Stimulated activated CD4-positive, alpha-beta T cell treated with anti-CD3 and anti-CD28 coated beads, Interleukin-15, amount 100 ng/mL, for 48 hours (primary cell): Measurements from ENCODE around the gene SH3BP1.
"Not testable (repeated sequence)": the region's sequence is repeated elsewhere in the genome, so short reads cannot be mapped to it uniquely, and the experiment has no call there.

Source experiments
- DNase-seq, 2 donors: peaks; one replicate each; pipeline ENCODE4 v3.0.0-alpha.2; 2020; ENCODE audit warnings: low read depth in 2 of 2

The SH3BP1 gene, protein sequence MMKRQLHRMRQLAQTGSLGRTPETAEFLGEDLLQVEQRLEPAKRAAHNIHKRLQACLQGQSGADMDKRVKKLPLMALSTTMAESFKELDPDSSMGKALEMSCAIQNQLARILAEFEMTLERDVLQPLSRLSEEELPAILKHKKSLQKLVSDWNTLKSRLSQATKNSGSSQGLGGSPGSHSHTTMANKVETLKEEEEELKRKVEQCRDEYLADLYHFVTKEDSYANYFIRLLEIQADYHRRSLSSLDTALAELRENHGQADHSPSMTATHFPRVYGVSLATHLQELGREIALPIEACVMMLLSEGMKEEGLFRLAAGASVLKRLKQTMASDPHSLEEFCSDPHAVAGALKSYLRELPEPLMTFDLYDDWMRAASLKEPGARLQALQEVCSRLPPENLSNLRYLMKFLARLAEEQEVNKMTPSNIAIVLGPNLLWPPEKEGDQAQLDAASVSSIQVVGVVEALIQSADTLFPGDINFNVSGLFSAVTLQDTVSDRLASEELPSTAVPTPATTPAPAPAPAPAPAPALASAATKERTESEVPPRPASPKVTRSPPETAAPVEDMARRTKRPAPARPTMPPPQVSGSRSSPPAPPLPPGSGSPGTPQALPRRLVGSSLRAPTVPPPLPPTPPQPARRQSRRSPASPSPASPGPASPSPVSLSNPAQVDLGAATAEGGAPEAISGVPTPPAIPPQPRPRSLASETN

DNA sequence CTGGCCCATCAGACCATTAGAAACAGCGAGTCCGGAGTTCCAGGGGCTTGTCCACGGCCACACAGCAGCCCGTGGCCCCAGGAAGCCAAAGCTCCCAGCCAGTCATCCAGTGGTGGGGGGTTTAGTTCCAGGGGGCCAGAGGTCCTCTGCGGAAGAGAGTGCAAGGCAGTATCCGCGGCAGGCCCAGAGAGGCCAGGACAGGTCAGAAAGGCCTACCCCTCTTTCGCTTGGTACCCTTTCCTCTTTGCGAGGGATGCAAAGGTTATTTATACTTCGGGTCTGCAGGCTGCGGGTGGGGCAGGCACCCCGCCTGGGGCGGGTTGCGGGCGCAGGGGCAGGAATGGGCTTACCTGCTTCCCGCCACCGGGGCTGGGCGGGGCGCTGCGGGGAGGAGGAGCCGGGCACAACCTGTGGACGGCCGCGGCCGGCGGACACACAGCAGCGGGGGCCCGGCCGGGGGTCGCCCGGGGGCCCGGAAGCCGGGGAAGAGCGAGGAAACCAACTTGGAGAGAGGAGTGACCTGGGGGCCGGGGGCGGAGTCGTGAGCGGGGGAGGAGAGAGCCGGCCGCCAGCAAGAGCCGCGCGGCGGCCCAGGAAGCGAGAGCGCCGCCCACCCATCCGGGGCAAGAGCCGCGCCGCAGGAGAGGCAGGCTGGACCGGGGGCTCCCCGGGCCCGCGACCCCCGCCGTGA is at the start of gene SH3BP1:
SH3BP1 (plus strand) TSS at position 600 of the 691 bp plus-strand sequence. CDS start 119 bp downstream, outside the sequence.
- peak in 1 of 2 donors; percentile 40 for DNase-seq

DNA sequence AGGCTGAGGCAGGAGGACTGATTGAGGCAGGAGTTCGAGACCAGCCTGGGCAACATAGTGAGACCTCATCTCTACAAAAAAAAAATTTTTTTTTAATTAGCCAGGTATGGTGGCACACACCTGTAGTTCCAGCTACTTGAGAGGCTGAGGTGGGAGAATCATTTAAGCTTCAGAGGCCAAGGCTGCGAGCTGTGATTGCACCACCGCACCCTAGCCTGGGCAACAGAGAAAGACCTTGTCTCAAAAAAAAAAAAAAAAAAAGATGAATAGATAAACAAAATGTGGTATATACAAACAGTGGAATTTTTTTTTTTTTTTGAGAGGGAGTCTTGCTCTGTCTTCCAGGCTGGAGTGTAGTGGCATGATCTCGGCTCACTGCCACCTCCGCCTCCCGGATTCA is 48.4 kb upstream of the SH3BP1 start:
- DNase-seq: not testable (repeated sequence)

DNA sequence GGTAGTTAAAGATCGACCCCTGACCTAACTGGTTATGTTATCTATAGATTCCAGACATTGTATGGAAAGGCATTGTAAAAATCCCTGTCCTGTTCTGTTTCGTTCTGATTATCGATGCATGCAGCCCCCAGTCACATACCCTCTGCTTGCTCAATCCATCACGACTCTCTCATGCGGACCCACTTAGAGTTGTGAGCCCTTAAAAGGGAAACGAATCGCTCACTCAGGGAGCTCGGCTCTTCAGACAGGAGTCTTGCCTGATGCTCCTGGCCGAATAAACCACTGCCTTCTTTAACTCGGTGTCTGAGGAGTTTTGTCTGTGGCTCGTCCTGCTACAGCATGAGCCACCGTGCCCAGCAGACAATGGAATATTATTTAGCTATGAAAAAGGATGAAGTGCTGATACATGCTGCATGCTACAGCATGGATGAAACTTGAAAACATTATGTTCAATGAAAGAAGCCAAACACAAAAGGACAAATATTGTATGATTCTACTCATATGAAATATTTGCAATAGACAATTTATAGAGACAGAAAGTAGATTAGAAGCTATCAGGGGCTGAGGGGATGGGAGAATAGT is 47.6 kb upstream of the SH3BP1 start:
- DNase-seq: no peak

DNA sequence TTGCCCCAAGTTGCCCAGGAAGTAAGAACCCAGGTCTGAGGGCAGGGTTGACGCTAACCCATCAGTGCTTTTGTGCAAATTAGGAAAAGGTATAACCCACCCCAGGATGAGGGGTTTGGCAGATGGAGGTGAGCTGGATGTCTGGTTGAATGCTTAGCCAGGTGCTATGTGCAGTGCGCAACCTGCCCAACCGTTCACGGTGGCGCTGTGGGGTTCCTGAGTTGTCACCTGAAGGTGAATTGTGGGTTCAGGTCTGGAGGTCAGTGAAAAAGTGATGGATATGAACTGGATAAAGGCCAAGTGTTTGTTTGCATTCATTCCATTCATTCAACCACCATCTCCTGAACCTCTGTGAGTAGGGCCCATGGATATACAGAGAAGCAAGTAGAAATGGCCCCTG is 45.2 kb upstream of the SH3BP1 start:
- DNase-seq: no peak

DNA sequence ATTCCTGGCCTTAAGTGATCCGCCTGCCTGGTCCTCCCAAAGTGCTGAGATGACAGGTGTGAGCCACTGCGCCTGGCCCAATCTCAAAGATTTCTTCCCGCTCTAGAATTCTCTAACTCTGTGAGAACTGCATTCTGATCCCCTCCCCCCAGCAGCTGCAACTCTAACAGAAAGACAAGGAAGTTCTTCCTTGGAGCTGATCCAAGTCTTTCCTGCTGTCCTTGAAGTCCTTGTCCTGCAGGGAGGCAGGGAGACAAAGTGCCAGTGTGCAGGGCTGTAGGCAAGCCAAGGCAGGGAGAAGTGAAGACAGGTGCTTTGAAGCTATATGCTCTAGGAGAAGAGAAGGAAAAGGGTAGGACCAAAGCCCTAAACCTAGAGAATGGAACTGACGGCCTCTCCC is 40.3 kb upstream of the SH3BP1 start:
- no peak for DNase-seq

DNA sequence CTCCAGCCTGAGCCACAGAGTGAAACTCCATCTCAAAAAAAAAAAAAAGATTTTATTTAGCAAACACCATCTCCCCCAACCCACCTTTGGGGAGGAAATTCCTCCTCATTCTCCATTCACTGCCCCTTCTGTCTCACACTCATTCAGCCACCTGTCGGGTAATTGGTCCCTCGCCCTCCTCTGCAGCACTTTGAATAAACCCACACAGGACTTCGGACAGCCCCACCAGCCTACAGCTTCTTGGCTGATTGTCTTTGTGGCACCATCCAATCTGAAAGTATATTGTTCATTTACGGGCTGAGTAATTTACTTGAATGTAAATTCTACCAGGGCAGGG is 38.3 kb upstream of the SH3BP1 start:
- no peak for DNase-seq

DNA sequence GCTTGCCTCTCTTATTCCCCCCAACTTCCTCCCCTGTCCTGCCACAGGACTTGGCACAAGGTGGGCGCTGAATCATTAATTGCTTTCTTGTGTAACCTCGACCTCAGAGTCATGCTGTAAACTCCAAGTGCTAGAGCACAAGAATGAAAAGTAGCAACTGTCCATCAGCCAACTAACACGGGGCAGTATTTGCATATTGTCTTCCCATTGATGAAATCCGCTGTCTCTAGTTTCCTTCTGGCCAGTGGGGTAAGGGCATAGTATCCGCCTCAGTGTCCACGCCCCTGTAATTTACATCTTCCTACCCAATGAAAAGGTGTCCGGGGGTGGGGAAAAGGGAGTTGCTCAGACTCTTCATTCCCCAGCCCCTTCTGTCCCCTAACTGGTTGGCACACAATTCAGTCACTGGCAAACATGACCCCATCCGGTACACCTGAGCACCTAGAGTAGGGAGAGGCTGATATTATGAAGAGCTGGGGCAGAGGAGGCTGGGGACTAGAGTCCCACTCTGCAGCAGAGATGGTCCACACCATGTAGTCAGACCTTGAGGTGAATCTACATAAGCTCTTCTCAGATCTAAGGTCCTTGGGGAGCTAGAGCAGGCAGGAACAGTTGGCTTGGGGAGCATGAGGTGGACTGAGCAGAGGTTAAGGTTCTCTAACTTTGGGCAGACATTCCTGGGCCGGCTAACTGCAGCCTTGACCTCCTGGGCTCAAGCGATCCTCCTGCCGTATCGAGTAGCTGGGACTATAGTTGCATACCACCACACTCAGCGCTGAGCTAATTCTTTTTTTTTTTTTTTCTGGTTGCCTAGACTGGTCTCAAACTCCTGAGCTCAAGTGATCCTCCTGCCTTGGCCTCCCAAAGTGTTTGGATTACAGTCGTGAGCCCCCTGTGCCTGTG is 37.7 kb upstream of the SH3BP1 start:
- no peak for DNase-seq

DNA sequence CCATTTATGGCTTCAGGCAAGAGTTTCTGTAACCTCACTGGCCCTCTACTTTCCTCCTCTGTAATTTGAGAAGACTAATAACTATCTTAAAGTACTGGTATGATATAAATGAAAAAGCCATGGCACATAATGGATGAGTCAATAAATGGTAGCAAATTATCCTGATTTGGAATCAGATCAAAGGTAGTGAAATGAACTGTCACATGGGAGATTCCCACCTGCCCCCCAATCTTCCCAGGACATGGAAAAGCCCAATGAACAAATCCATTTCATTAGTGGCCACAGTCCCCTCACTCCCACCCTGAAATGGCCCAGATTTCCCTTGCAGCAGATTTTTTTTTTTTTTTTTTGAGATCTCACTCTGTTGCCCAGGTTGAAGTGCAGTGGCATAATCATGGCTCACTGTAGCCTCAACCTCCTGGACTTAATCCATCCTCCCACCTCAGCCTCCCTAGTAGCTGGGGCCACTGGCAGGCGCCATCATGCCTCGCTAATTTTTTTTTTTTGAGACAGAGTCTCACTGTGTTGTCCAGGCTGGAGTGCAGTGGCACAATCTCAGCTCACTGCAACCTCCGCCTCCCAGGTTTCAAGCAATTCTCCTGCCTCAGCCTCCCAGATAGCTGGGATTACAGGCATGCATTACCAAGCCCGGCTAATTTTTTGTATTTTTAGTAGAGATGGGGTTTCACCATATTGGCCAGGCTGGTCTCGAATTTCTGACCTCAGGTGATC is 36.8 kb upstream of the SH3BP1 start:
- not testable (repeated sequence) for DNase-seq

DNA sequence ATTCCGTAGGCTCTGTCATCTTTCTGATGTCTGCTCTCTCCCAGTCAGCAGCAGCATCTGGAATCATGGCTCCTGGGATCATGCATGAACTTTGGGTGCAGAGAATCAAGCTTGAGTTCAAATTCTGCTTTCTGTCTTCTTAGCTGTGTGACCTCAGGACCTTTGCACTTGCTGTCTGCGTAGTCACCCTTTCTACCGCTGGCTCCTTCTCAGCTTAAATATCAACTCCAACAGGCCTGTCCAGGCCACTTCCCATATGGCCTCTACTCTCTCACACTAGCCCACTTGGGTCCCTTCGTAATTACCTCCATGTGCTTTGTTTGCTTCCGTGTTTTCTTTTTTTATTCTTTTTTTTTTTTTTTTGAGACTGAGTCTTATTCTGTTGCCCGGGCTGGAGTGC is 35.4 kb upstream of the SH3BP1 start:
- no peak for DNase-seq

DNA sequence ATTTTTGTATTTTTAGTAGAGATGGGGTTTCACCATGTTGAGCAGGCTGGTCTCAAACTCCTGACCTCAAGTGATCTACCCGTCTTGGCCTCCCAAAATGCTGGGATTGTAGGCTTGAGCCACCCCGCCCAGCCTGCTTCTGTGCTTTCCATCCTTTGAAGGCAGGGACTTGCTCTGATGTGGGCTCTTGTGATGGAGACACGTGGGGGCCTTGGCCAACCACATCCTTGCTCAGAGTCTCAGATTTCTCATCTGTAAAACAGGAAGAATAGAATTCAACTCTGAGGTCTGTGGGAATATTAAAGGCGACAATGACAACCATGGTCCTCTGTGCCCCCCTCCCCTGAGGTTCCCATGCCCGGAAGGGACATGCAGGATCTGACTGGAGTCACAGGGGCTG is 34.6 kb upstream of the SH3BP1 start:
- no peak for DNase-seq

DNA sequence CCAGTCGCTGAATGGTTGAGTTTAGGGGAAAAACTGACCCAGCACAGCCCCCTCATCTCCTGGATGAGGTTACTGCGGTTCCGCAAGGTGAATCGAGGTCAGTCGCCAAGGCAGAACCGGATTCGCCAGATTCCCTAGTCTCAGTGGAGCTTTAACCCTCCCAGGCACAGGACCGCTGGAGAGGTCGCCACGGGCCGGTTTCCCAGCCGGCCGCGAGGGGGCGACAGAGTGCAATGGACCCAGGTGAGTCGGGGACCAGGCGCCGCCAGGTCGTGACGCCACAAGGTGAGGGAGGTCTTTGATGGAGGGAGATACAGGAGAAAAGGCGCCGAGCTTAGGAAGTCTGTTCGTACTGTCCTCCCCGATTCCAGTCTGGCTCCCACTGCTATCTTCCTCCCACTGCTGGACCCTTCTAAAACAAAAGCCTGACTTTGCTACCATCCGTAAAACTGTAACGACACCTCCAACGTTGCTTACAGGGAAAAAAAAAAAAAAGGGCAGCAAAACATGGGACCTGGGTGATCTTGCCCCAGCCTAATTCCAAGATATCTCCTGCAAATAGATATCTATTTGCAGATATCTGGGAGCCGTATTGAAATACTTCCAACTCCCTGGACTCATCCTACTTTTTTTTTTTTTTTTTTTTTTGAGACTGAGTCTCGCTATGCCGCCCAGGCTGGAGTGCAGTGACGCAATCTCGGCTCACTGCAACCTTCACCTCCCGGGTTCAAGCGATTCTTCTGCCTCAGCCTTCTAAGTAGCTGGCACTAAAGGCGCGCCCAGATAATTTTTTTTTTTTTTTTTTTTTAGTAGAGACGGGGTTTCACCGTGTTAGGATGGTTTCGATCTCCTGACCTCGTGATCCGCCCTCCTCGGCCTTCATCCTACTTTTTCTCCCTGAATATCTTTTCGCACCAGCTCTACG is 32.2 kb upstream of the SH3BP1 start:
- peak; percentile 71 to 91 for DNase-seq

DNA sequence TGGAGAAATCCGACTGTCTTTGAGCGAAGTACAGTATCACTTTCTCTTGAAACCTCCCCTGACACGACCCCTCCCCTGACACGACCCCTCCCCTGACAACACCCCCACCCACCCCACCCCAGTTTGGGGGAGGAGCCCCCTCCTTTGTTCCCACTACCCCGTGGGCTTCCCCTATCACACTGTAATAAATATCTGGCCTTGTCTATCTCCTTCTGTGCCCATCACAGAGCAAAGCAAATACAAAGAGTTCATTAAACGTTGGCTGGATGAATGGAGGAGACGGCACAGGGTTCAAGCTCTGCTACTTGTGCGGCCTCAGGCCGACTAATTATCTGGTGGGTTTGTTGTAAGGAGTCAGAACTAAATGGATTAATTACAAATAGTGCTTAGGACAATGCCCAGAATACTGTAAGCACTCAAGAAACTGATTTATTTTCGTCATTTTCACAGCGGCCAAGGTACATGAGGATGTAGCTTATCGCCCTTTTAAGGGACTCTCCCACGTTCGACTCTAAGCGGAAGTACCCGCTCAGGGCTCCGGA is 31.5 kb upstream of the SH3BP1 start:
- no peak for DNase-seq

DNA sequence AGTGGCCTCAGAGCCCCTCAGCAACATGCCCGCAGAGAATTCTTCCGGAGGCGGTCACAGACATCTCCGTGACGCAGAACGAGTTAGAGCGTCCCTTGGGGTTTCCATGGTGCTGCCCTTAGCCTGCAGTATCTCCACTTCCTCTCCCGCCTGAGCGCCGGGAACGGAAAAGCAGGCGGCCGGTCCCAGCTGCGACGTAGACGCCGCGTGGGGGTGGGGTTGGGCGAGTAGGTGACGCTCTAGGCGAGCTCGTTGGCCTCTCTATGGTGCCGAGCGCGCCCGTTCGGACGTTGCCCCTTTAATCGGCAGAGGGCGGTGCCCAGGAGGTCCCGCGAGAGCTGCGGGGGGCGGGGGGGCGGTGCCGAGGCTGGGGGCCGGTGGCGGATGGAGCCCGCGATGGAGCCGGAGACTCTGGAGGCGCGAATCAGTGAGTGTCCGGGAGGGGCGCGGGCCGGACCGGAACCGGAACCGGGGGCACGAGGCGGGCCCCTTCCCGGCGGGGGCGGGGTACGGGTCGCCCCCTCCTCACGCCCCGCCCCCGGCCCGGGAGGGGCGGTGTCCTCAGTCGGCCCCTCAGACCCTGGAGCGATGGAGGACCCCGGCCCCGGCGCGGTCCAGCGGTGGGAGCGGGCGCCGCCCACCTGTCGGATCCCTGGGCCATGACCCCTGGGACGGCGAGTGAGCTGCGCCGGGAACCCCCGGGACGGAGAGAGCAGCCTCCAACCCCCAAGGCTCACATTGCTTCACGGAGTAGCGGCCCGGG is 30.8 kb upstream of the SH3BP1 start, which contains the start of gene GGA1:
GGA1 (plus strand) TSS at position 358 of the 763 bp plus-strand sequence; CDS start at position 385, 27 bp downstream.
- peak; percentile 93 for DNase-seq

DNA sequence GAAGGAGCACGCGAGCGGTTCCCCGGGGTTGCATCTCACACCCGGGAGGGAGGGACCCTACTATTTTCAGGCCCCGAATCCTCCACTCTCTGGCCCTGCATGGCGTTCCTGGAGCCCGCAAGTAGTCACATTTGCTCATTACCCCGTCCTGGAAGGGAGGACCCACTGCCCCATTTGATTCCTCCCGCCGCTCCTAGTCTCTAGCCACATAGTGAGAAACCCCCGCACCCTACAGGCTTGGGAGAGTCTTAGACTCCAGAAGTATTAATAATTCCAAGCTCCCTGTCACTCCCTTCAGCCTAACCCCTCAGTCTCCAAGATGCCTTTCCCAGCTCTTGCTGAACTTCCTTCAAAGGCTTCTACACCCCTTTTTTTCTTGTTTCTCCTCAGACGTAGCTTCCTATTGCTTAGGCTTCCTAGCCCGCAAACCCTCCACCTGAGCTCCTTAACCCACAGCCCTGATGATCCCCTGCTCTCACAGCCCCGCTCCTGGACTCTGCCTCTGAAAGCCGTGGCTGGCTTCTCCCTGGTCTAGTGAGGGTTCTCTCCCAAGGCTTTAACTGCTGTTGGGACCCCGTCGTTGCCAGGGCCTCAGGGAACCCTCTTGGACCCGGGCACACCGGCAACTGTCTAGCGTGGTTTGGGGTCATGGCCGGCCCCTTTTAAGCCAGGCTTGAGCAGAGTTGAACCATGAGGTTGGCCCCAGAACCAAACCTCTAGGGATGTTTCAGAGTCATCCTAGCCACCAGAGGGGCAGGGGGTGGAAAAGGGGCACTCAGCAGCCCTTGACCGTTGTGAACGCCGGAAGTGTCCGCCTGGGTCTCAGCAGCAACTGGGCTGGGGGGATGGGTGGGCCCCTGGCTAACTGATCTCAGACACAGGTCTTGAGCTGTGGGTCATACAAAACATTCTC is 30.0 kb upstream of the SH3BP1 start:
- DNase-seq: no peak

DNA sequence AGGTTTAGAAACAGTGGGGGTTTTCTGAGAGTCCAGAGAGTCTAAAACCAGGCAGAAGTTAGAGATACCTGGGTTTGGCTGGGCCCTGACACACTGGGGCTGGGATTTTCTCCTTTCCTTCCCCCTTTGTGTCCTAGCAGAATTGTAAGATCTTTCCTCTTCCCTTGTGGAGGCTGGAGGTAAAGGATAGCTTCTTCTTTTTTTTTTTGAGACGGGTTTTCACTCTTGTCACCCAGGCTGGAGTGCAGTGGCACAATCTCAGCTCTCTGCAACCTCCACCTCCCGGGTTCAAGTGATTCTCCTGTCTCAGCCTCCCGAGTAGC is 29.4 kb upstream of the SH3BP1 start:
- DNase-seq: not testable (repeated sequence)

DNA sequence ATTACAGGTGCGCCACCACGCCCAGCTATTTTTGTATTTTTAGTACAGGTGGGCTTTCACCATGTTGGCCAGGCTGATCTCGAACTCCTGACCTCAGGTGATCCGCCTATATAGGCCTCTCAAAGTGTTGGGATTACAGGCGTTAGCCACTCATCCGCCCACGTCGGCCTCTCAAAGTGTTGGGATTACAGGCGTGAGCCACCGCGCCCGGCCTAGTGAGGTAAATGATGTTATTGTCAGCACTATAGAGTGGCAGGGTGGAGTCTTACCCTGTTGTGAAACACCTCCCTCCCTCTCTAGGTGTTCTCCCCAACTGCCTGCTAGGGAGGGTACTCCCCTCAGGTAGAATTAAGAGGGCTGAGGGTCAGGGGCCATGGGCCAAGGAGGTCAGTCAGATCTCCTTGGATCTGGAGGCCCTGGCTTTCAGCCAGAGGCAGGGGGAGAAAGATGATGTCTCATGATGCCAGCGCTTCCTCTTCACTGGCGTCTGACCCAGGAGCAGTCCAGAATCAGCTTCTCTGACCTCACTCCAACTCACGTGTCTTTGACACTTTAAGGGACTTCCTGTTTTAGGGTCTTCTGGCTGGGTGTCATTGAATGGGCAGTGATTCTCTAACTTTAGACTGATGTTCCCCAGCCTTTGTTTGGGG is 28.9 kb upstream of the SH3BP1 start:
- no peak for DNase-seq

DNA sequence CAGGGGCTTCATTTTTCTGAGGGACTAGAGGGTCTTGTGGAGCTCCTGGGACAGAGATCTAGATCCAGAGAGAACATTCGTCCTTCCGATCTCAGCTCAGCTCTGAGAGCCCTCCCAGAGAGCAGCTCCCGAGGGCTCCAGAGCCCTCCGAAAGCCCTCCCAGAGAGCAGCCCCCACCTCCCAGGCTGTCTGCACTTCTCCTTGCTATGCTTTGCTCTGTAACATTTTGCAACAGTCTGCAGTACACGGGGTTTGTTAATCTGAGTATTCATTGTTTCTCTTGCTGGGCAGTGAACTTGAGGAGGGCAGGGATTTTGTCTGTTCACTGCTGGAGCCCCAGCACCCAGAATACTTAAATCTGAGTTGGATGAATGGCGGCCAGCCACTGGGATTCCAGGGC is 28.3 kb upstream of the SH3BP1 start:
- no peak for DNase-seq
